Endodermal cell (in vitro differentiated cells): ENCODE data around the gene LANCL2. TPM values are rescaled to one million over a fixed set of nuclear protein-coding genes. Genes with fewer than 3 reads are reported as not detected.
A peak's percentile ranks its signal among the peaks of the same experiment; 100 is the strongest.

ENCODE experiments used
- DNase-seq: peaks from one replicate; pipeline ENCODE4 v3.0.0-alpha.2; 2017
- H3K27ac ChIP-seq: 2 replicates; pipeline ENCODE4 v1.5.1; 2013; ENCODE audit warnings: mild to moderate bottlenecking, low read depth, low read length, moderate library complexity
- H3K27me3 ChIP-seq: 2 replicates; pipeline ENCODE4 v1.6.1; 2013; ENCODE audit warnings: mild to moderate bottlenecking, low read length, moderate library complexity; ENCODE audit not compliant: insufficient read depth, control insufficient read depth, poor library complexity, severe bottlenecking
- H3K36me3 ChIP-seq: 2 replicates; pipeline ENCODE4 v1.7.0; 2013; ENCODE audit warnings: mild to moderate bottlenecking, low read length, moderate library complexity; ENCODE audit not compliant: control insufficient read depth, insufficient read depth
- H3K4me1 ChIP-seq: one replicate; pipeline ENCODE4 v1.7.0; 2013; ENCODE audit warnings: low read length; ENCODE audit not compliant: control insufficient read depth, insufficient read depth
- H3K4me3 ChIP-seq: 2 replicates; pipeline ENCODE4 v1.5.1; 2013; ENCODE audit warnings: mild to moderate bottlenecking, low read length, moderate library complexity
- H3K9ac ChIP-seq: 2 replicates; pipeline ENCODE4 v1.6.1; 2013; ENCODE audit warnings: mild to moderate bottlenecking, low read length, moderate library complexity; ENCODE audit not compliant: poor library complexity, severe bottlenecking; ENCODE audit errors: extremely low read depth
- H3K9me3 ChIP-seq: 2 replicates; pipeline ENCODE4 v1.6.1; 2013; ENCODE audit warnings: mild to moderate bottlenecking, low read length, moderate library complexity; ENCODE audit not compliant: control insufficient read depth
- H3K27ac Mint-ChIP-seq: 2 replicates; pipeline ENCODE4 v1.8.0; 2020; ENCODE audit warnings: mixed read lengths
- H3K27me3 Mint-ChIP-seq: 2 replicates; pipeline ENCODE4 v1.8.0; 2021; ENCODE audit warnings: mild to moderate bottlenecking, mixed read lengths; ENCODE audit not compliant: insufficient read depth
- H3K36me3 Mint-ChIP-seq: 2 replicates; pipeline ENCODE4 v1.8.0; 2020; ENCODE audit warnings: low read depth, mixed read lengths
- H3K4me1 Mint-ChIP-seq: 2 replicates; pipeline ENCODE4 v1.8.0; 2020; ENCODE audit warnings: mixed read lengths
- H3K4me3 Mint-ChIP-seq: 2 replicates; pipeline ENCODE4 v1.8.0; 2020; ENCODE audit warnings: mild to moderate bottlenecking, moderate library complexity, mixed read lengths
- H3K9me3 Mint-ChIP-seq: 2 replicates; pipeline ENCODE4 v1.8.0; 2020; ENCODE audit warnings: mild to moderate bottlenecking, mixed read lengths
- CTCF ChIP-seq: fragments of 200-600 bp; sonication (generic); conservative IDR thresholded peaks from 2 replicates; pipeline ENCODE4 v1.5.0; 2021; ENCODE audit warnings: antibody characterized with exemption, mild to moderate bottlenecking
- WGBS, 2 experiments: methylation state at CpG; one replicate each; pipeline versions ENCODE4 v1.1.5 to v1.1.7; 2013; ENCODE audit warnings: missing lambda C conversion rate in 2 of 2, mixed read lengths in 1 of 2; ENCODE audit not compliant: insufficient coverage in 1 of 2, insufficient read length in 1 of 2; 5-methylcytosine and 5-hydroxymethylcytosine counted together
- long read RNA-seq, 4 experiments: library from polyadenylated mRNA in 2 of 4; library from RNA in 1 of 4; library from capped mRNA in 1 of 4; stranded (forward) in 3 of 4; unstranded in 1 of 4; transcript quantifications; one replicate each; pipeline ENCODE4 v2.0.0, GENCODE V29; 2020 to 2021; ENCODE audit warnings: inconsistent platforms in 1 of 4
- polyA plus RNA-seq, 2 experiments: library from polyadenylated mRNA; stranded (reverse); fragments of 50-300 nt; gene quantifications; one replicate each; pipeline ENCODE4 v1.2.3, GENCODE V29; 2013
- total RNA-seq, 2 donors: library from RNA; stranded (reverse); fragmentation: NEBNext Ultra II Directional in 1 of 2; extraction: Animal tissue kit (Norgen Biotek cat#: 25700) in 1 of 2; gene quantifications; 2 replicates in 1 of 2; 3 replicates in 1 of 2; pipeline ENCODE4 v1.2.1, GENCODE V29; 2021

LANCL2 gene
- total RNA-seq: 10 to 100 TPM in 1 of 2 donors, 1 to 10 TPM in 1; 9.4 to 17.7 TPM
- polyA plus RNA-seq (2013, experiment 1 of 2): 11.6 TPM
- 11.2 TPM for polyA plus RNA-seq (2013, experiment 2 of 2)
- long read RNA-seq, experiment 1, full-length matches to known transcripts: 1 of 4 reads
- long read RNA-seq, experiment 1, partial matches to known transcripts: 1 of 4 reads
- long read RNA-seq, experiment 1, other reads (novel, unspliced or antisense): 2 of 4 reads
- long read RNA-seq, experiment 2, full-length matches to known transcripts: 17 of 20 reads
- long read RNA-seq, experiment 2, partial matches to known transcripts: 0 of 20 reads
- long read RNA-seq, experiment 2, other reads (novel, unspliced or antisense): 3 of 20 reads
- long read RNA-seq, experiment 3, full-length matches to known transcripts: 53 of 65 reads
- long read RNA-seq, experiment 3, partial matches to known transcripts: 4 of 65 reads
- long read RNA-seq, experiment 3, other reads (novel, unspliced or antisense): 8 of 65 reads
- long read RNA-seq, experiment 4, full-length matches to known transcripts: 13 of 20 reads
- long read RNA-seq, experiment 4, partial matches to known transcripts: 1 of 20 reads
- long read RNA-seq, experiment 4, other reads (novel, unspliced or antisense): 6 of 20 reads

- no peaks in the 10 kb centered on the region for H3K9me3 ChIP-seq
- peak within 1 kb of the TSS; percentile 91 for H3K4me3 Mint-ChIP-seq
- no peaks in the 10 kb centered on the region for H3K27me3 ChIP-seq
- no peaks in the 10 kb centered on the region for H3K9me3 Mint-ChIP-seq
- 0 to 3% methylated on average over 6 to 27 of the region's 28 CpGs for WGBS, 2 experiments
- no peaks in the 10 kb centered on the region for H3K27me3 Mint-ChIP-seq
- H3K4me3 ChIP-seq: peak within 1 kb of the TSS; percentile 100
- H3K36me3 ChIP-seq: peaks cover 3% of the 10 kb centered on the region
- H3K27ac ChIP-seq: peak within 1 kb of the TSS; percentile 99
- H3K9ac ChIP-seq: peak within 1 kb of the TSS; percentile 98
- TF ChIP-seq CTCF: no peak
- H3K4me1 Mint-ChIP-seq: peaks cover 15% of the 10 kb centered on the region
- no peaks in the 10 kb centered on the region for H3K4me1 ChIP-seq
- peak within 1 kb of the TSS; percentile 96 for H3K27ac Mint-ChIP-seq
- H3K36me3 Mint-ChIP-seq: no peaks in the 10 kb centered on the region
- no peak for DNase-seq
These were observed at the start of gene LANCL2 for GRCh38 chr7:55365205-55365674. TSS of gene LANCL2 (plus strand) at chr7:55365337. CDS start at chr7:55366026, 689 bp downstream.

- H3K4me3 ChIP-seq: no peak overlapping the region
- no peaks in the 10 kb centered on the region for H3K9me3 ChIP-seq
- H3K36me3 ChIP-seq: no peaks in the 10 kb centered on the region
- H3K27ac ChIP-seq: no peak overlapping the region
- Mint-ChIP-seq H3K27ac (no peak overlapping the region), H3K27me3 (no peaks in the 10 kb centered on the region), H3K36me3 (no peaks in the 10 kb centered on the region), H3K4me1 (no peaks in the 10 kb centered on the region), H3K9me3 (peaks cover 9% of the 10 kb centered on the region), H3K4me3 (no peak overlapping the region)
- no peaks in the 10 kb centered on the region for H3K27me3 ChIP-seq
- no peak overlapping the region for H3K9ac ChIP-seq
- WGBS, 2 experiments: 85 to 92% methylated on average over 4 to 5 of the region's 5 CpGs
- DNase-seq: no peak
- TF ChIP-seq CTCF: no peak
- H3K4me1 ChIP-seq: no peaks in the 10 kb centered on the region
These were observed 39.8 kb upstream of the LANCL2 start for GRCh38 chr7:55325371-55325792.

GRCh38 chr7:55326081-55326835 lies 38.9 kb upstream of the LANCL2 start:
- no peaks in the 10 kb centered on the region for H3K9me3 ChIP-seq
- H3K9ac ChIP-seq: no peak overlapping the region
- H3K4me3 ChIP-seq: no peak overlapping the region
- no peak overlapping the region for H3K27ac ChIP-seq
- TF ChIP-seq CTCF: no peak
- H3K36me3 ChIP-seq: no peaks in the 10 kb centered on the region
- H3K36me3 Mint-ChIP-seq: no peaks in the 10 kb centered on the region
- no peaks in the 10 kb centered on the region for H3K4me1 ChIP-seq
- no peaks in the 10 kb centered on the region for H3K27me3 Mint-ChIP-seq
- H3K4me3 Mint-ChIP-seq: no peak overlapping the region
- H3K27me3 ChIP-seq: no peaks in the 10 kb centered on the region
- no peak for DNase-seq
- 88 to 96% methylated on average over 9 to 11 of the region's 11 CpGs for WGBS, 2 experiments
- no peak overlapping the region for H3K27ac Mint-ChIP-seq
- no peaks in the 10 kb centered on the region for H3K4me1 Mint-ChIP-seq
- peaks cover 7% of the 10 kb centered on the region for H3K9me3 Mint-ChIP-seq
